KG1 (cell line): Measurements from ENCODE around the gene SERBP1.
"Not testable (repeated sequence)": the region's sequence is repeated elsewhere in the genome, so short reads cannot be mapped to it uniquely, and the experiment has no call there.

ENCODE experiments used
- DNase-seq: peaks from one replicate; lab custom pipeline; 2025; lab: John Stamatoyannopoulos, UW

The SERBP1 gene

GRCh38 chr1:67407498-67407897 lies 22.7 kb downstream of the SERBP1 start:
- no peak for DNase-seq

DNA sequence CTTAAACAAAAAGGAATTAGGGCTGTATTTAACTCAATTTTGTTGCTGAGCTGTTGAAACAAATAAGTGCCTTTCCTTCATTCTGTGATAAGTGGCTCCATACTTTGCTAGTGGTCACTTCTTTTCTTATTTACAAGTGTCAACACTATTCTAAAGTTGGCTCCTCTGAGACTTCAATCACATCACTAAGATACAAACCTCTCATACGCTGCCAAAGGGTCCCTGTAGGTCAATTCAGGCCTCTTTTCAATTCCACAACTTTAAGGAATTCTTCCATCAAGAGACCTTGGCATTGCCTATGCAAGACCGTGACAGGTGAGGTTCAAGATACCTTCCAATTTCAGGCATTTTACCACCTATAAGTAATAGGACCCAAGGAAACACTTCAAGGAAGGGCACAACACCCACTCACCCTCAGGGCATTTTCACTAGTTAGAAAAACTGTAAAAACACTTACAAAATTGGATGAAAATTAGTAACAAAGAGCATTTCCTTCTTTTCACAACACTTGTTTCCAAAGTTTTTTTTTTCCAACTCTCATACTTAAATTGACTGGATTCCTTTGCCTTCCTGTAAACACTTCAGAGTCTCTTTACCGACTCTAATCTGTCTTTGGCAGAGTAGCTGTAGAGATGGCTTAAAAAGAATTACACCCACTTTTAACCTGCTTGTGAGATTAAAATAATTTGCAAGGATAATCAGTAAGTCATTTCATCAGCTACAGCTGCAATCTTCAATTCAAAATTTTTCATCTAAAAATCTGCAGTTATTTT lies 24.5 kb downstream of the SERBP1 start:
- no peak for DNase-seq

DNA sequence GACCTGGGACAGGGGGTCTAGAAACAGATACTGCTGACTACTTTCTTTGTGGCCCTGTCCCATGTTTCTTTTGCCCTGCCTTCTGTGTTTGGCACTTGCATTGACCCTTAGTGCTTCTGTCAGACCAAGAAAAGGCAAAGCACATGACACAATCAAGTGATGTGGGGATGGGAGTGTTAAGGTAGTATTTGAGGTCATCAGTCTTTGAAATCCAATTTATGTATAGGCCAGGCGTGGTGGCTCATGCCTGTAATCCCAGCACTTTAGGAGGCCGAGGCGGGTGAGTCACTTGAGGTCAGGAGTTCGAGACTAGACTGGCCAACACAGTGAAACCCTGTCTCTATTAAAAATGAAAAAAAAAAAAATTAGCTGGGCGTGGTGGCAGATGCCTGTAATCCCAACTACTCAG lies 26.0 kb downstream of the SERBP1 start:
- no peak for DNase-seq

GRCh38 chr1:67401443-67401842 lies 28.8 kb downstream of the SERBP1 start:
- DNase-seq = no peak

DNA sequence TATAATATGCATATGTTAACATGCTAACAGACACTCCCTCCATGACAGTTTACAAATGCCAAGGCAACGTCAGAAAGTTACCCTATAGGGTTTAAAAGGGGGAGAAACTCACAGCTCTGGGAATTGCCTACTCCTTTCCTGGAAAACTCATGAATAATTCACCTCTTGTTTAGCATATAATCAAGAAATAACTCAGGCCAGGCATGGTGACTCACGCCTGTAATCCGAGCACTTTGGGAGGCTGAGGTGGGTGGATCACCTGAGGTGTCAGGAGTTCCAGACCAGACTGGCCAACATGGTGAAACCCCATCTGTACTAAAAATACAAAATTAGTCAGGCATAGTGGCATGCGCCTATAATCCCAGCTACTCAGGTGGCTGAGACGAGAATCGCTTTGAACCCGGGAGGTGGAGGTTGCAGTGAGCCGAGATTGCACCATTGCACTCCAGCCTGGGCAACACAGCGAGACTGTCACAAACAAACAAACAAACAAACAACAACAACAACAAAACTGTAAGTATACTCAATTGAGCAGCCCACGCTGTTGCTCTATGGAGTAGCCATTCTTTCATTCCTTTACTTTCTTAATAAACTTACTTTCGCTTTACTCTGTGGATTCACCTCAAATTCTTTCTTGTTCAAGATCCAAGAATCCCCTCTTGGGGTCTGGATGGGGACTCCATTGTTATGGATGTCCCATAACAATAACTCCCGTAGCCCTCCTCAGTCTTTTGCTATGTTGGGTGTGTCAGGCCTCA lies 30.0 kb downstream of the SERBP1 start:
- not testable (repeated sequence) for DNase-seq

- no peak for DNase-seq
Measured at GRCh38 chr1:67399199-67399993, 30.8 kb downstream of the SERBP1 start.

- no peak for DNase-seq
Measured at GRCh38 chr1:67394548-67394947, 35.7 kb downstream of the SERBP1 start.

DNA sequence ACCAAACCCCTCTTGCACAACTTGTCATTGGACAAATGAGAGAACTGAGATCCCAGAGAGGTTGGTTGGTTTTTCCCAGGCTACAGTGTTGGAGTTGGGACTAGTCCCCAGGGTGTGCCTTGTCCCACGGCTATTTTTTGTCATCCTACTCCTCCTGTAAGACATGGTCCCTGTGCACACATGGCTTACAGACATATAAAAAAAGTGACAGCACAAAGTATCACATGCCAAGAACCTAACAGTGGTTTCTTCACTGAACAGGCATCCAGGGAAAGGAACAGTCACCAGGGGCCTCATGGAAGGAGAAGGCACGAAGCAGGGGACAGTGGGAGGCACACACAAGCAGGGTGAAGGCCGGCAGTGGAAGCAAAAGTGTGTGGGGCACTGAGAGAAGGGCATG lies 36.5 kb downstream of the SERBP1 start:
- no peak for DNase-seq

DNA sequence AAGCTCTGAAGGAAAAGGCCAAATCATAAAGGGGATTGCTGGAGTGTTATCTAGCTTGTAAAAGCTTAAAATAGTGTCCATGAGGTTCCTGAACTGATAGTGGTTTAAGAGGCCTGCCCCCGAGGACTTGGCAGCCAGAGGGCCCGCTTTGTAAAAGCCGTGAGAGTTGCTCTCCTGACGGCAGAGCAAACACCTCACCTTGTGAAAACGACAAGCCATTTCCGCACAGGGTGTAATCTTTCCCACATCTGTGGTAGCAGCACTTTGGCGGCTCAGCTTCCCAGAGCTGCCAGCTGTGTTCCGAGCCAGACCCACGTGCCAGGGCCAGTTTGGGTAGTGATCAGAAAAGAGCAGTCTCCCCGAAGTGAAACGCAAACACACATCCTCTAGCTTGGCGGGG lies 37.0 kb downstream of the SERBP1 start:
- DNase-seq = no peak

DNA sequence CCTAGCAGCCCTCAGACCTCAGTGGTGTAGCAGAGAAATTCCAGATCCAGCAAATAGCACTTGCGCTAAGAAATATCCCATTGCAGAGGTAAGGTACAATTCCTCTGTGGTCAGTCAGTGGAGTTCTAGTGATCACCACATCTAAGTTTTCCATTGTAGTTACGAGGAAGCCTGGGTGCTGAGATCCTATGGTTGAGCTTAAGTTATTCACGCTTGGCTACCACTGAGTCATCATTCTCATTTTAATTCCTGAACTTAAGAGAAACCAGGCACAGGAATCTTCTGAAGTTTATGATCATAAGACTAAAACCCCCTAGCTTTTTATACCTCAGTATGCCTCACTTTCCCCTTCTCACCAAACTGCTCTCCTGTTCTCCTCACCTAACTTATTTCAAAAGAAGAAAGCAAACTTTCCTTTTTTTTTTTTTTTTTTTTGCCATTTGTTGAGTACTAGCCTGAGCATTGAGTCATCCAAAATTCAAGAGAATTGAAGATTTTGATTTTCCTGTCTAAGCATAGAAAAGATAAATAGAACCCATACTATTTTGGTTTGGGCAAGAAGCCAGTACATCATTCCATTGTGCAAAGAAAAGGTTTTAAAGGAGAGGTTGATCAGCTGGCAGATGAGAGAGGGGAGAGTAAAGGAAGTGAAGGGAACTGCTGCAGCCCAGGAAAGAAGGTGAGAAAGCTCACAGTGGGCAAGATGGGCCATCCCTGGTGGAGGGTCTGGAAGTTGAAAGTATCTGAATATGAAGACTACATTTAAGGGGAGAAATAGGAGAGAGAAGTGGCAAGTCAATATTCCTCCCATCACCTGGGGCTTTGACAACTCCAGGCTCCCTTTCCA lies 39.9 kb downstream of the SERBP1 start:
- DNase-seq = no peak

- DNase-seq = no peak
Measured at GRCh38 chr1:67383999-67384638, 46.1 kb downstream of the SERBP1 start.

DNA sequence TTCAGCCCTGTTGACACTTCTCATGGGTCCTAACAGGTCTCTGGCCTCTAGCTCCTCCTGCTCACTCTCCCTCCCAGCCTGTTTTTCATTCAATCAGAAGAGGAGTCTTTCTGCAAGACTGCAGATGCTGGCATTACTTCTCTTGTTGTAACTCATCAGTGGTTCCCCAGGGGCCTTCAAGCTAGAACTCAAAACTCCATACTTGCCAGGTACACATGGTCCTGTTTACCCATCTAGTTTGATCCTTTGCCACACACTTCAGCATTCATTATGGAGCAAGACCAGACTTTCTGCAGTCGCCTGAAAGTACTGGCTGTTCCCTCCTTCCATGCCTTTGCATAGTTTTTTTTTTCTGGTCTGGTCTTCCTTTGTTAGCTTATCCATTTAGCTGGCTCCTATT lies 47.9 kb downstream of the SERBP1 start:
- DNase-seq = no peak

- DNase-seq = no peak
Measured at GRCh38 chr1:67381154-67381553, 49.0 kb downstream of the SERBP1 start.

DNA sequence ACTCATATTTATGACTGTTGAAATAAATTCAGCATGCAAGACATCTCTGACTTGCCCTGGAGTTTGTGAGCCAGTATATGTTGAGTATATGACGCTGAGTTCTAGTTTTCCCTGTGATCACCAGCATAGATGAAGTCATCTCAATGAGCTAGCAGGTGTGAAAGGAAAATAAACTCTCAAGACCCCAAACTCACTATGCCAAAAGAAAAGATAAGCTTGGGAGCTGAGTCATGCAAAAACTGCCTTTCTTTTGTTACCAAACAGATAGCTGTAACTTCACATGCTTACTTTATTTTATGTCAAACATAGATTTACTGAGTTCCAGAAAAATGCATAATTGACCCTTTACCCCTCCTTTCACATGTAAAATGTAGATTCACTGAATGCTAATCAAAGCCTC lies 52.9 kb downstream of the SERBP1 start:
- no peak for DNase-seq

GRCh38 chr1:67376381-67376780 lies 53.8 kb downstream of the SERBP1 start:
- no peak for DNase-seq

- DNase-seq = no peak
Measured at GRCh38 chr1:67372898-67373297, 57.3 kb downstream of the SERBP1 start.

GRCh38 chr1:67372136-67372535 lies 58.1 kb downstream of the SERBP1 start:
- DNase-seq = no peak

DNA sequence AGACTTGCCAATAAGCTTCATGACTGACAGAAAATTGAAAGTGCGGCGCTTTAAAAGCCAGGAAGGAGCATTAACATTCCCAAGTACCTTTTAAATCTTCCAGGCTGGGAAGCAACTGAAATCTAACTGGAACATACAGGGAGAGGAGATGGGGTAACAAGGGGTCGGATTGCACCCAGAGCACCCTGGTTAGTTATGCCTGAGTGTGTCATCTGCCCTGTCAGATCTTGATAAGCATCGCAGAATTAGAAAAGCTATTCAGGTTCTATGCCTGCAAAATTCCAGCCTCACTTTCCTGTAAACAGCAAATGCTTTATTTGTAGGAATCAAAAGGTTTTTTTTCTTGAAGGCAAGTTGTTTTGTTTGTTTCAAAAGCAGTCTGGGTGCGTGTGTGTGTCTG lies 58.5 kb downstream of the SERBP1 start:
- no peak for DNase-seq

DNA sequence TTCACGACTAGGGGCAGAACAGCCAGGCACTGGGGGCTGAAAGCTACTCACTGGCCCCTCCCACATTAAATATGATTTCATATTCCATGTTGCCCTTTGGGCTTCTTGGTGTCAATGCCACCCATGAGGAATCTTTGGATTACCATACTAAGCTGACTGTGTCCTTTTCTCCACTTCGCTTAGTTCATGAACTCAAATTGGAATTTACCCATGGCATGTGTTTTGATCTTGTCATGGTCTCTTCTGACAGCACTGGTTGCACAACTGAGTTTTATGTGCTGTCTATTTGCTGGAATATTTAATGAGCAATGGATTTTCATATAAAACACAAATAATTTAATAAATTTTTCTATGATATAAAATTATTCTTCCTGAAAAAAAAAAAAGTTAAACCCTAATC lies 59.2 kb downstream of the SERBP1 start:
- DNase-seq = no peak

- DNase-seq = no peak
Measured at GRCh38 chr1:67368046-67368514, 62.1 kb downstream of the SERBP1 start.

DNA sequence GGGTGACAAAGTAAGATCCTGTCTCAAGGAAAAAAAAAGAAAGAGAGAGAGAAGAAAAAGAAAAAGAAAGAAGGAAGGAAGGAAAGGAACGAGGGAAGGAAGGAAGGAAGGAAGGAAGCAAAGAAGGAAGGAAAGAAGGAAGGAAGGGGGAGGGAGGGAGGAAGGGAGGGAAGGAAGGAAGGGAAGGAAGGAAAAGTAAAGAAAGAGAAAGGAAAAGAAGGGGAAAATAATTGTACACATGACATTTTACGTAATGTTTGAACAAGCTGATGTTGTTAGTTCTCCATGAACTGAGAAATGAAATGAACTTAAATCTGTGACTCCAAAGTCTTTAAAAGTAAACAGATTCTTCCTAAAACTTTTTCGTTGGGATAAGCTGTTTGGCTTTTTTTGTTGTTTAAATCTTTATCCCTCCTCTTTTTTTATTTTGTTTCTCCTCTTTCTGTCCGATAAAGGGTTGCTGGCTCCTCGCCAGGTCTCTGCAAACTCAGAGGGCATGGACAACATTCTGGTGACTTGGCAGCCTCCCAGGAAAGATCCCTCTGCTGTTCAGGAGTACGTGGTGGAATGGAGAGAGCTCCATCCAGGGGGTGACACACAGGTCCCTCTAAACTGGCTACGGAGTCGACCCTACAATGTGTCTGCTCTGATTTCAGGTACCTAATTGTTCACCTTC lies 62.7 kb downstream of the SERBP1 start:
- DNase-seq = no peak
